ACC112 (cell line): ENCODE results near the gene PIGZ.
A peak's percentile ranks its signal among the peaks of the same experiment; 100 is the strongest.
"Not testable (repeated sequence)": the region's sequence is repeated elsewhere in the genome, so short reads cannot be mapped to it uniquely, and the experiment has no call there.

ENCODE experiments used
- H2AFZ ChIP-seq: fragments of 200-600 bp; sonication (generic); one replicate; pipeline ENCODE4 v1.6.0; 2017; ENCODE audit warnings: antibody characterized with exemption, low read length; ENCODE audit not compliant: unreplicated experiment
- H3K27ac ChIP-seq: fragments of 200-600 bp; sonication (generic); 2 replicates; pipeline ENCODE4 v1.5.1; 2014; ENCODE audit warnings: low read depth, mild to moderate bottlenecking, antibody characterized with exemption, low read length, moderate library complexity
- H3K27me3 ChIP-seq: fragments of 200-600 bp; sonication (generic); 2 replicates; pipeline ENCODE4 v1.6.1; 2014; ENCODE audit warnings: mild to moderate bottlenecking, antibody characterized with exemption, low read length, moderate library complexity, mixed read lengths; ENCODE audit not compliant: insufficient read depth
- H3K36me3 ChIP-seq: fragments of 200-600 bp; sonication (generic); 2 replicates; pipeline ENCODE4 v1.6.1; 2016; ENCODE audit warnings: mild to moderate bottlenecking, antibody characterized with exemption, low read length, moderate library complexity, mixed read lengths; ENCODE audit not compliant: insufficient read depth
- H3K4me1 ChIP-seq: fragments of 200-600 bp; sonication (generic); one replicate; pipeline ENCODE4 v1.6.1; 2016; ENCODE audit warnings: low read length, mixed read lengths; ENCODE audit not compliant: insufficient read depth, unreplicated experiment, control insufficient read depth
- H3K4me3 ChIP-seq: fragments of 200-600 bp; sonication (generic); 2 replicates; pipeline ENCODE4 v1.5.1; 2014; ENCODE audit warnings: mild to moderate bottlenecking, low read depth, low read length
- H3K79me2 ChIP-seq: fragments of 200-600 bp; sonication (generic); one replicate; pipeline ENCODE4 v1.6.0; 2016; ENCODE audit warnings: low read length; ENCODE audit not compliant: control insufficient read depth, unreplicated experiment, insufficient read depth

The PIGZ gene

GRCh38 chr3:196944037-196944790, 24.4 kb downstream of the PIGZ start:
- peak overlapping the region; percentile 97; the same call in 1 of the 2 replicates for H3K4me3 ChIP-seq
- not testable (repeated sequence) for H3K27ac ChIP-seq

DNA sequence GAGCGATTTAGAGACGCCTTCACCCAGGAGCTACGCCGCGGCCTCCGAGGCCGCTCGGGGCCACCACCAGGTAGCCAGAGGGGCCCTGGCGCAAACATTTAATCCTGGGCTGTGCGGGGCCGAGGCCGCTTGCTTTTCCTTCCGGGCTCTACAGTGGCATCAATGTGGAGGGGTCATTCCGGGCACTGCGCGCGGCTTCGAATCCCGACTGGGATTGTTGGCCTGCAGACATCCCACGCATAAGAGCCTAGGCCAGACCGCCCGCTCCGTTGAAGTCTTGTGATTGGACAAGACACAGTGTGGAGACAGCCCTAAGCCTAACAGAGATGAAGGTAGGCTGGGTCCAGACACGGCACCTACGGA, 25.7 kb downstream of the PIGZ start:
- H3K4me3 ChIP-seq = peak overlapping the region; percentile 97
- no peaks in the 10 kb centered on the region for H3K27me3 ChIP-seq
- peak overlapping the region; percentile 69 for H2AFZ ChIP-seq
- peaks cover 15% of the 10 kb centered on the region for H3K4me1 ChIP-seq
- H3K27ac ChIP-seq = peak overlapping the region; percentile 5; the same call in 1 of the 2 replicates
- peaks cover 11% of the 10 kb centered on the region for H3K36me3 ChIP-seq
- peaks cover 49% of the 10 kb centered on the region for H3K79me2 ChIP-seq

More at GRCh38 chr3:196944037-196944790, 24.4 kb downstream of the PIGZ start:
- peaks cover 15% of the 10 kb centered on the region for H3K4me1 ChIP-seq
- not testable (repeated sequence) for H3K27me3 ChIP-seq, H3K36me3 ChIP-seq, H2AFZ ChIP-seq
- peaks cover 39% of the 10 kb centered on the region for H3K79me2 ChIP-seq

DNA sequence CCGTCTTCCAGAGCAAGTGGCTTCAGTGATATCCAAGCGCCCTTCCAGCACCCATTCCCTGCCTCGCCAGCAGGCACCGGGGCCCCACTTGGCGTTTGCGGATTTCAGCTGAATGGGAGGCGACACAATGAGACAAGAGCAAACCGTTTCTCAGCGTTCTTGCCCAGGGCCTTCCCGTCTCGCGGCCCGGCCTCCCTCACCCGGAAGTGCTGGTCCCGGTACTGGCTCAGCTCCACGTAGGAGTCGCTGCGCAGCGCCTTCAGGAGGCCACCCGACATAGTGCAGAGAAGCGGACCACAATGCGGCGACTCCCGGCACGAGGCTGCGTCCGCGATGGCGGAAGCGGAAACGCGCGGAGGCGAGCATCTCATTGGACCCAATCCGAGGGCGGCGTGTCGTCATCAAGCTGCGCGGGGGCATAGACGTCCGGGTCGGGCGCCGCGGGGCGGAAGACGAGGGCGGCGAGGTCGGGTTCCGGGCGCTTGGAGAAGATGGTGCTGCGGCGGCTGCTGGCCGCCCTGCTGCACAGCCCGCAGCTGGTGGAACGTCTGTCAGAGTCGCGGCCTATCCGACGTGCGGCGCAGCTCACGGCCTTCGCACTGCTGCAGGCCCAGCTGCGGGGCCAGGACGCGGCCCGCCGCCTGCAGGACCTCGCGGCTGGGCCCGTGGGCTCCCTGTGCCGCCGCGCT, 26.3 kb downstream of the PIGZ start, which contains the start of gene NCBP2:
NCBP2 (minus strand) TSS at position 303 of the 689 bp plus-strand sequence; CDS start at position 278, 25 bp downstream.
- H2AFZ ChIP-seq = peak within 1 kb of the TSS; percentile 69
- H3K4me1 ChIP-seq = peaks cover 15% of the 10 kb centered on the region

GRCh38 chr3:196941729-196942225, 26.9 kb downstream of the PIGZ start:
- H3K4me3 ChIP-seq = peak overlapping the region; percentile 97
- H3K4me1 ChIP-seq = peaks cover 15% of the 10 kb centered on the region
- no peaks in the 10 kb centered on the region for H3K27me3 ChIP-seq
- H2AFZ ChIP-seq = peak overlapping the region; percentile 27
- H3K79me2 ChIP-seq = peaks cover 49% of the 10 kb centered on the region
- peak overlapping the region; percentile 93 for H3K27ac ChIP-seq
- H3K36me3 ChIP-seq = peaks cover 23% of the 10 kb centered on the region

More for the DNA sequence above, 26.3 kb downstream of the PIGZ start, which contains the start of gene NCBP2:
- H3K79me2 ChIP-seq = peaks cover 49% of the 10 kb centered on the region
- H3K27me3 ChIP-seq = no peaks in the 10 kb centered on the region
- peak within 1 kb of the TSS; percentile 93 for H3K27ac ChIP-seq
- peaks cover 17% of the 10 kb centered on the region for H3K36me3 ChIP-seq
- peak within 1 kb of the TSS; percentile 97 for H3K4me3 ChIP-seq

GRCh38 chr3:196938576-196938975, 30.1 kb downstream of the PIGZ start:
- H3K79me2 ChIP-seq = peaks cover 47% of the 10 kb centered on the region
- H2AFZ ChIP-seq = no peak overlapping the region
- no peak overlapping the region for H3K4me3 ChIP-seq
- H3K27me3 ChIP-seq = no peaks in the 10 kb centered on the region
- peaks cover 13% of the 10 kb centered on the region for H3K4me1 ChIP-seq
- H3K36me3 ChIP-seq = peaks cover 42% of the 10 kb centered on the region
- 0 out of 2 replicates have a peak overlapping the region, but pooled peaks have one; percentile 32 for H3K27ac ChIP-seq

DNA sequence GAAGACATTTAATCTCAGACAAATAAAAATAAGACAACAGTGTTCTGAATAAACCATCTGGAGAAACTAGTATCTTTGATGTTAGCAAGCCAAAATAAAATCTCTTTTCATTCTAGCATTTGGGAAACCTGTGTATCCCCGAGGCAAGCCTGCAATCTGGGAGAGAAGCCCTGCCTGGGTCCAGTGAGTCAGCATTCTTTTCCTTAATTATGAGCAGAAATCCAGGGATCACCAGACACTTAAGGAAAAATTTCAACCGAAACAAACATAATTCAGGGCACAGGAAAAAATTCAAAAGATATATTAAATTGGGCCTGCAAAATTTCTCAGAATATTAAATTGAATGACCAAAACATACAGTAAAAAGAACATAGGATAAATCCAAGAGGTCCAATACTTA, 30.5 kb downstream of the PIGZ start:
- Histone ChIP-seq H3K36me3 (peaks cover 42% of the 10 kb centered on the region), H3K4me3 (no peak overlapping the region), H3K27ac (peak overlapping the region; percentile 32; the same call in 1 of the 2 replicates), H2AFZ (no peak overlapping the region), H3K27me3 (no peaks in the 10 kb centered on the region), H3K79me2 (peaks cover 43% of the 10 kb centered on the region), H3K4me1 (peaks cover 11% of the 10 kb centered on the region)

- H3K79me2 ChIP-seq = peaks cover 31% of the 10 kb centered on the region
- H3K4me3 ChIP-seq = no peak overlapping the region
- no peaks in the 10 kb centered on the region for H3K27me3 ChIP-seq
- peaks cover 11% of the 10 kb centered on the region for H3K4me1 ChIP-seq
- H2AFZ ChIP-seq = no peak overlapping the region
- H3K27ac ChIP-seq = no peak overlapping the region
- H3K36me3 ChIP-seq = peaks cover 46% of the 10 kb centered on the region
Measured at GRCh38 chr3:196936288-196936687, 32.3 kb downstream of the PIGZ start.

DNA sequence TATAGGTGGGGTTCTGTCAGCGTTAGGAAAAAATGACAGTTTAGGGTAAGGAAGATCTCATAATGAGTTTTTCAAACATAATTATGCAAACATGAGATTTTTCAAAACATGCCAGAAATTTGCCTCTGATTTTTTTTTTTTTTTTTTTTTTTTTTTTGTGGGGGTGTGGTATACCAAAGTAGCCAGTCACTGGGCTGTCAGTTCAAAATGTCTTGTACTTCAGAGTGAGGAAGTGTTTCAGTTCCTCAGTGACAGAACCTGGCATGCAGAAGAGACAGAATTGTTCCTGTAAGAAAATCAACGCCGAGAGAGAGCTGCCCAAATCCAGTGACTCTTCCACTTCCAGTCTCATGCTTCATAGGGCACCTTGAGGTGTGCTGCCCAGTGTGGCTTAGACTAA, 36.0 kb downstream of the PIGZ start:
- no peak overlapping the region for H3K27ac ChIP-seq
- no peaks in the 10 kb centered on the region for H3K4me1 ChIP-seq
- H3K79me2 ChIP-seq = no peaks in the 10 kb centered on the region
- no peaks in the 10 kb centered on the region for H3K27me3 ChIP-seq
- peaks cover 36% of the 10 kb centered on the region for H3K36me3 ChIP-seq
- H2AFZ ChIP-seq = no peak overlapping the region
- no peak overlapping the region for H3K4me3 ChIP-seq

DNA sequence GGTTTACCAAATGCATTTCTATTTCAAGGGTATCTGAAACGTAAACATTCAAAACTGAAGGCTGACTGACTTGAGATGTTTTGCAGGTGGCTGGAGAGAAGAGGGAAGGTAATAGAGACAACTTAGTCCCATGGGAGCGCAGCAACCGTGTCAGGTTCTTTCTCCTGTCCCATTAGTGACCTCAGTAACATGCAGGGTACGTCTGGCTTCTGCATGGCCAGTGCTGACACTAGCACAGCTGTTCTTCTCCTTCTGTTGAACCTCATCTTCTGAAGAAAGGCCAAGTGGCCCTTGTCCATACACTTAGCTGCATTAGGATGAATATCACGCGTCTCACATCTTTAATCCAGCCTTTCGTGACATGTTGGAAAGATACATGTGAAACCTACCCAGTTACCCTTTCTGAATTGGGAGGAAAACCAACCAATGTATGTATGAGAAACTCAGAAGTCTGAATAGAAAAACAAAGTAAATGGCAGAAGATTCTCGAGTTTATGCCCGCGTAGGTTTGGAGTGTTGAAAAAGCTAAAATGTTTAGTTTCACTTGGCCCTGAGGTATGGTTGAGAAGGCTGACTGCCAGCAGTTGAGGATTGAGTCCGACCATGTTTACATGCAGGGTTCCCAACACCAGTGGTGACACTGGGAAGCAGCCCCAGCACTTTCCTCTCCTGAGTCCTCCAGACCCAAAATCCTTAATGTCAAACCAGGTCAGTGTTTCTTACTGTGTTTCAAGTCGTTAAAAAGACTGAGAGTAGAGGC, 36.6 kb downstream of the PIGZ start:
- Histone ChIP-seq H3K36me3 (peaks cover 30% of the 10 kb centered on the region), H3K79me2 (no peaks in the 10 kb centered on the region), H3K27ac (no peak overlapping the region), H3K4me1 (no peaks in the 10 kb centered on the region), H3K4me3 (no peak overlapping the region), H3K27me3 (no peaks in the 10 kb centered on the region), H2AFZ (no peak overlapping the region)

DNA sequence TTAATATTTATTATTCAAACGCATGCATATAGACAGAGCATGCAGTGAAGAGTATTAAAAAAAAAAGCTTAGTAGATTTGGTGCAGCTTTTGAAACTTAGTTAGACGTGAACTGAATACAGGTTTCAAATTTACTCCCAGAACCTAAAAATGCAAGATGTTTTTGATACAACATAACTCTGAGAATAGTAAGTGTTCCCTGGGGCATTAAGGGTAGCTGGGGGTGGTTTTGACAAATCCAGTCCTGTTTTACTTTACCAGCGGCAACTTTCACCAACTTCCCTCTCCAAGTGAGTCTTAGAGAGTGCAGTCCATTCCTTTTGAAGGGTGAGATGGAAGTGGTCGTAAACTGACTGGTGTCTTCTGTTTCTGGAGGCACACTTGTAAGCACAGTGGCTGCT, 37.5 kb downstream of the PIGZ start:
- Histone ChIP-seq H3K27ac (no peak overlapping the region), H2AFZ (no peak overlapping the region), H3K27me3 (no peaks in the 10 kb centered on the region), H3K4me1 (no peaks in the 10 kb centered on the region), H3K4me3 (no peak overlapping the region), H3K79me2 (no peaks in the 10 kb centered on the region), H3K36me3 (peaks cover 22% of the 10 kb centered on the region)
